HL-60 (cell line): ENCODE data around the gene AOPEP.

ENCODE experiments used
- CTCF ChIP-seq: IDR thresholded peaks from one replicate; pipeline ENCODE4 v1.5.1; 2011; ENCODE audit warnings: low read length, control low read depth, inconsistent platforms; ENCODE audit not compliant: insufficient read depth
- POLR2AphosphoS5 ChIP-seq: IDR thresholded peaks from 2 replicates; pipeline ENCODE4 v1.6.1; 2012; ENCODE audit warnings: low read depth

GRCh38 chr9:95130484-95130883, 404.0 kb downstream of the AOPEP start:
- TF ChIP-seq CTCF: no peak
- TF ChIP-seq POLR2AphosphoS5: no peak
